H9 (cell line): ENCODE measurements around the gene CRYBA2. TPM values are rescaled to one million over a fixed set of nuclear protein-coding genes. Genes with fewer than 3 reads are reported as not detected.

Experiments used
- DNase-seq: peaks from one replicate; pipeline ENCODE4 v3.0.0-alpha.2; 2017
- H2AFZ ChIP-seq: one replicate; pipeline ENCODE4 v1.6.1; 2013; ENCODE audit warnings: mild to moderate bottlenecking, low read length, control low read depth, moderate library complexity
- H2AK5ac ChIP-seq: 2 replicates; pipeline ENCODE4 v1.6.1; 2013; ENCODE audit warnings: low read length, control low read depth, mixed read lengths; ENCODE audit not compliant: insufficient read length
- H2BK120ac ChIP-seq: one replicate; pipeline ENCODE4 v1.6.1; 2013; ENCODE audit warnings: low read depth, mild to moderate bottlenecking, low read length, control low read depth, inconsistent platforms; ENCODE audit not compliant: poor library complexity, severe bottlenecking
- H2BK12ac ChIP-seq: 2 replicates; pipeline ENCODE4 v1.6.1; 2013; ENCODE audit warnings: low read length, control low read depth, mixed read lengths, low read depth; ENCODE audit not compliant: insufficient read length
- H2BK15ac ChIP-seq: 2 replicates; pipeline ENCODE4 v1.6.1; 2013; ENCODE audit warnings: low read depth, low read length, control low read depth
- H2BK20ac ChIP-seq: one replicate; pipeline ENCODE4 v1.6.1; 2013; ENCODE audit warnings: low read depth, mild to moderate bottlenecking, low read length, control low read depth, inconsistent platforms; ENCODE audit not compliant: poor library complexity, severe bottlenecking
- H2BK5ac ChIP-seq: 2 replicates; pipeline ENCODE4 v1.6.1; 2013; ENCODE audit warnings: low read length, control low read depth, mixed read lengths; ENCODE audit not compliant: insufficient read length
- H3K14ac ChIP-seq: 2 replicates; pipeline ENCODE4 v1.6.1; 2013; ENCODE audit warnings: low read length, control low read depth; ENCODE audit not compliant: insufficient read depth
- H3K18ac ChIP-seq: 2 replicates; pipeline ENCODE4 v1.6.1; 2013; ENCODE audit warnings: low read depth, mild to moderate bottlenecking, mixed read lengths, low read length, control low read depth; ENCODE audit not compliant: insufficient read length
- H3K23ac ChIP-seq: 2 replicates; pipeline ENCODE4 v1.6.1; 2013; ENCODE audit warnings: low read length, control low read depth, mixed read lengths, low read depth; ENCODE audit not compliant: insufficient read length
- H3K23me2 ChIP-seq: 2 replicates; pipeline ENCODE4 v1.6.1; 2013; ENCODE audit warnings: low read depth, mild to moderate bottlenecking, mixed read lengths, low read length, control low read depth; ENCODE audit not compliant: insufficient read length, poor library complexity, severe bottlenecking
- H3K27ac ChIP-seq: 2 replicates; pipeline ENCODE4 v1.5.1; 2013; ENCODE audit warnings: low read length, control low read depth, mixed read lengths, low read depth; ENCODE audit not compliant: insufficient read length
- H3K27me3 ChIP-seq: 2 replicates; pipeline ENCODE4 v1.6.1; 2013; ENCODE audit warnings: low read length, control low read depth, inconsistent platforms; ENCODE audit not compliant: insufficient read depth
- H3K4ac ChIP-seq: 2 replicates; pipeline ENCODE4 v1.6.1; 2013; ENCODE audit warnings: low read depth, mild to moderate bottlenecking, control low read depth, inconsistent platforms, low read length, moderate library complexity
- H3K4me1 ChIP-seq: 2 replicates; pipeline ENCODE4 v1.6.1; 2013; ENCODE audit warnings: low read length, control low read depth, inconsistent platforms; ENCODE audit not compliant: insufficient read depth
- H3K4me2 ChIP-seq: 2 replicates; pipeline ENCODE4 v1.6.1; 2013; ENCODE audit warnings: low read length, control low read depth, mixed read lengths; ENCODE audit not compliant: insufficient read length, insufficient read depth
- H3K56ac ChIP-seq: 2 replicates; pipeline ENCODE4 v1.6.1; 2013; ENCODE audit warnings: low read depth, mild to moderate bottlenecking, mixed read lengths, low read length, control low read depth; ENCODE audit not compliant: insufficient read length
- H3K79me1 ChIP-seq: 2 replicates; pipeline ENCODE4 v1.6.1; 2013; ENCODE audit warnings: low read depth, mild to moderate bottlenecking, moderate library complexity, low read length, control low read depth, inconsistent platforms; ENCODE audit not compliant: insufficient read depth, poor library complexity, severe bottlenecking
- H3K79me2 ChIP-seq: 2 replicates; pipeline ENCODE4 v1.6.1; 2013; ENCODE audit warnings: low read length, control low read depth, inconsistent platforms; ENCODE audit not compliant: insufficient read depth
- H3K9ac ChIP-seq: 2 replicates; pipeline ENCODE4 v1.6.1; 2013; ENCODE audit warnings: low read length, control low read depth, mixed read lengths; ENCODE audit not compliant: insufficient read length; ENCODE audit errors: extremely low read depth
- H3K9me3 ChIP-seq: one replicate; pipeline ENCODE4 v1.6.1; 2013; ENCODE audit warnings: low read depth, low read length, inconsistent platforms; ENCODE audit not compliant: control insufficient read depth
- H3T11ph ChIP-seq: one replicate; pipeline ENCODE4 v1.6.1; 2013; ENCODE audit warnings: mild to moderate bottlenecking, low read length, control low read depth, inconsistent platforms
- H4K20me1 ChIP-seq: one replicate; pipeline ENCODE4 v1.6.1; 2013; ENCODE audit not compliant: control insufficient read depth, insufficient read length, insufficient read depth
- H4K5ac ChIP-seq: 2 replicates; pipeline ENCODE4 v1.6.1; 2013; ENCODE audit warnings: low read depth, mild to moderate bottlenecking, mixed read lengths, low read length, control low read depth; ENCODE audit not compliant: insufficient read length
- H4K8ac ChIP-seq: replicated peaks from 2 replicates; pipeline ENCODE4 v1.6.1; 2013; ENCODE audit warnings: low read length, control low read depth, mixed read lengths, low read depth; ENCODE audit not compliant: insufficient read length
- H4K91ac ChIP-seq: 2 replicates; pipeline ENCODE4 v1.6.1; 2013; ENCODE audit warnings: low read depth, mild to moderate bottlenecking, moderate library complexity, mixed read lengths, low read length, control low read depth; ENCODE audit not compliant: insufficient read length
- H3K27ac Mint-ChIP-seq, 3 experiments: 2 replicates in 2 of 3; 3 replicates in 1 of 3; pipeline ENCODE4 v1.8.0; 2020 to 2021; ENCODE audit warnings: mixed read lengths in 3 of 3, mild to moderate bottlenecking in 1 of 3, moderate library complexity in 1 of 3
- H3K27me3 Mint-ChIP-seq: 2 replicates; pipeline ENCODE4 v1.8.0; 2021; ENCODE audit warnings: low read depth, mild to moderate bottlenecking, moderate library complexity, mixed read lengths
- H3K36me3 Mint-ChIP-seq, 3 experiments: 2 replicates in 2 of 3; 3 replicates in 1 of 3; pipeline ENCODE4 v1.8.0; 2020 to 2021; ENCODE audit warnings: low read depth in 3 of 3, mixed read lengths in 3 of 3; ENCODE audit not compliant: insufficient read depth in 1 of 3
- H3K4me1 Mint-ChIP-seq, 2 experiments: 2 replicates each; pipeline ENCODE4 v1.8.0; 2020; ENCODE audit warnings: mixed read lengths in 2 of 2
- H3K4me3 Mint-ChIP-seq, 2 experiments: 2 replicates in 1 of 2; 3 replicates in 1 of 2; pipeline ENCODE4 v1.8.0; 2020 to 2021; ENCODE audit warnings: mild to moderate bottlenecking in 2 of 2, mixed read lengths in 2 of 2, moderate library complexity in 1 of 2
- H3K9me3 Mint-ChIP-seq, 2 experiments: 2 replicates in 1 of 2; 3 replicates in 1 of 2; pipeline ENCODE4 v1.8.0; 2020; ENCODE audit warnings: mild to moderate bottlenecking in 2 of 2, mixed read lengths in 2 of 2, moderate library complexity in 1 of 2
- WGBS: extraction: QIAGEN DNeasy Blood & Tissue Kit; methylation state at CpG from one replicate; pipeline ENCODE4 v1.1.7; 2013; ENCODE audit warnings: missing lambda C conversion rate, low lambda C conversion rate, mixed read lengths; ENCODE audit not compliant: insufficient read length; ENCODE audit errors: extremely low coverage; 5-methylcytosine and 5-hydroxymethylcytosine counted together
- total RNA-seq: library from RNA; stranded (reverse); gene quantifications from 2 replicates; pipeline ENCODE4 v1.2.1, GENCODE V29; 2021
- TF ChIP-seq, protein P1 (sequence below): fragments of 200-600 bp; sonication (generic); conservative IDR thresholded peaks from 3 replicates; pipeline ENCODE4 v1.8.0; 2021; ENCODE audit warnings: antibody characterized with exemption, mild to moderate bottlenecking

The CRYBA2 gene
- total RNA-seq, 1 experiment from 2014 or later: not detected

DNA sequence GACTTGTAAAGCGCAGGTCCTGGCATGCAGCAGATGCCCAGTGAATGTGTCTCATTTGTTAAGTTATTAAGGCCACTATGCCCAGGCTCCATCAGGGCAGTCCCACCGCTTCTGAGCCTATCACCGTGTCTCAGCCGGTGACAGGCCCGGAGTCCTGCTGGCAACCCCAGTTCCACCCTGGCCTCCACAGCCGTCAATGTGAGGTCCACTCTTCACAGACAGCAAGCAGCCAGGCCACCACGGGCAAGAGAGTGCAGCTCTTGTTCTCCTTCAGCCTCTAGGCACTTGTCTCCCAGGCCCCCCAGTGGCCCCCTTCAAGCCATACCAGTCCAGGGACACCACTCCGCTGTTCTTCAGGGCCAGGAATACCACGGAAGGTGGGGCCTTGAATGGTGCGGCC, 25.5 kb upstream of the CRYBA2 start:
- no peaks in the 10 kb centered on the region for H3K23me2 ChIP-seq
- H3T11ph ChIP-seq: no peak overlapping the region
- no peak overlapping the region for H3K27ac ChIP-seq
- H3K4me2 ChIP-seq: no peak overlapping the region
- H3K23ac ChIP-seq: no peak overlapping the region
- H3K27me3 Mint-ChIP-seq: peaks cover 35% of the 10 kb centered on the region
- no peak overlapping the region for H3K56ac ChIP-seq
- H3K9me3 ChIP-seq: no peaks in the 10 kb centered on the region
- no peaks in the 10 kb centered on the region for H4K20me1 ChIP-seq
- H4K91ac ChIP-seq: no peak overlapping the region
- H2BK5ac ChIP-seq: no peak overlapping the region
- H3K18ac ChIP-seq: no peak overlapping the region
- H3K4me1 ChIP-seq: no peaks in the 10 kb centered on the region
- H3K79me1 ChIP-seq: no peaks in the 10 kb centered on the region
- DNase-seq: no peak
- H3K9me3 Mint-ChIP-seq: no peaks in the 10 kb centered on the region; a peak in 1 of 5 replicates
- H3K4ac ChIP-seq: no peak overlapping the region
- no CpG with 5 or more reads among the region's 10 CpGs for WGBS
- H3K36me3 Mint-ChIP-seq: no peaks in the 10 kb centered on the region
- no peak overlapping the region for H4K8ac ChIP-seq
- H3K9ac ChIP-seq: no peak overlapping the region
- H2BK12ac ChIP-seq: no peak overlapping the region
- no peaks in the 10 kb centered on the region for H3K79me2 ChIP-seq
- no peak overlapping the region for H2BK15ac ChIP-seq
- no peak overlapping the region for H3K27ac Mint-ChIP-seq
- no peak overlapping the region for H2BK20ac ChIP-seq
- H4K5ac ChIP-seq: no peak overlapping the region
- H3K14ac ChIP-seq: no peak overlapping the region; the same call in 1 of the 2 replicates
- no peak overlapping the region for H2AFZ ChIP-seq
- H3K27me3 ChIP-seq: no peaks in the 10 kb centered on the region; the same call in 1 of the 2 replicates
- peaks cover 2 to 3% of the 10 kb centered on the region in 2 experiments; a peak in 3 of 4 replicates for H3K4me1 Mint-ChIP-seq
- no peak overlapping the region for H2BK120ac ChIP-seq
- no peak overlapping the region for H2AK5ac ChIP-seq
- TF ChIP-seq, protein P1, sequence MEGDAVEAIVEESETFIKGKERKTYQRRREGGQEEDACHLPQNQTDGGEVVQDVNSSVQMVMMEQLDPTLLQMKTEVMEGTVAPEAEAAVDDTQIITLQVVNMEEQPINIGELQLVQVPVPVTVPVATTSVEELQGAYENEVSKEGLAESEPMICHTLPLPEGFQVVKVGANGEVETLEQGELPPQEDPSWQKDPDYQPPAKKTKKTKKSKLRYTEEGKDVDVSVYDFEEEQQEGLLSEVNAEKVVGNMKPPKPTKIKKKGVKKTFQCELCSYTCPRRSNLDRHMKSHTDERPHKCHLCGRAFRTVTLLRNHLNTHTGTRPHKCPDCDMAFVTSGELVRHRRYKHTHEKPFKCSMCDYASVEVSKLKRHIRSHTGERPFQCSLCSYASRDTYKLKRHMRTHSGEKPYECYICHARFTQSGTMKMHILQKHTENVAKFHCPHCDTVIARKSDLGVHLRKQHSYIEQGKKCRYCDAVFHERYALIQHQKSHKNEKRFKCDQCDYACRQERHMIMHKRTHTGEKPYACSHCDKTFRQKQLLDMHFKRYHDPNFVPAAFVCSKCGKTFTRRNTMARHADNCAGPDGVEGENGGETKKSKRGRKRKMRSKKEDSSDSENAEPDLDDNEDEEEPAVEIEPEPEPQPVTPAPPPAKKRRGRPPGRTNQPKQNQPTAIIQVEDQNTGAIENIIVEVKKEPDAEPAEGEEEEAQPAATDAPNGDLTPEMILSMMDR: no peak
- H3K4me3 Mint-ChIP-seq: no peak overlapping the region
